Measurements from ENCODE around the gene RAG1.

RAG1 gene

GRCh38 chr11:36602135-36602534, 34.3 kb downstream of the RAG1 start:
- H3K27me3 Mint-ChIP-seq: no peaks in the 10 kb centered on the region
- peaks cover 8% of the 10 kb centered on the region for H3K4me1 Mint-ChIP-seq (ENCODE audit: low read depth)
- no peaks in the 10 kb centered on the region for H3K36me3 Mint-ChIP-seq (ENCODE audit: low read depth)
- intact Hi-C loops (cut with micrococcal nuclease): no loop called here
- no peaks in the 10 kb centered on the region for H3K9me3 Mint-ChIP-seq
- H3K27ac Mint-ChIP-seq: no peak overlapping the region
- H3K4me3 Mint-ChIP-seq: no peak overlapping the region

- Mint-ChIP-seq H3K9me3 (no peaks in the 10 kb centered on the region), H3K4me1 (ENCODE audit: low read depth) (peaks cover 8% of the 10 kb centered on the region), H3K4me3 (no peak overlapping the region), H3K36me3 (ENCODE audit: low read depth) (no peaks in the 10 kb centered on the region), H3K27me3 (no peaks in the 10 kb centered on the region), H3K27ac (no peak overlapping the region)
- intact Hi-C loops (cut with micrococcal nuclease): no loop called here
These were observed 37.7 kb downstream of the RAG1 start for GRCh38 chr11:36605221-36606216.

- no peaks in the 10 kb centered on the region for H3K9me3 Mint-ChIP-seq
- no peak overlapping the region for H3K4me3 Mint-ChIP-seq
- H3K36me3 Mint-ChIP-seq (ENCODE audit: low read depth): no peaks in the 10 kb centered on the region
- no peak overlapping the region for H3K27ac Mint-ChIP-seq
- intact Hi-C loops (cut with micrococcal nuclease): no loop called here
- no peaks in the 10 kb centered on the region for H3K27me3 Mint-ChIP-seq
- no peaks in the 10 kb centered on the region for H3K4me1 Mint-ChIP-seq (ENCODE audit: low read depth)
These were observed 40.8 kb downstream of the RAG1 start for GRCh38 chr11:36608491-36609199.

GRCh38 chr11:36609383-36609782, 41.6 kb downstream of the RAG1 start:
- H3K36me3 Mint-ChIP-seq (ENCODE audit: low read depth): no peaks in the 10 kb centered on the region
- no peaks in the 10 kb centered on the region for H3K9me3 Mint-ChIP-seq
- no peak overlapping the region for H3K27ac Mint-ChIP-seq
- no peaks in the 10 kb centered on the region for H3K27me3 Mint-ChIP-seq
- no peak overlapping the region for H3K4me3 Mint-ChIP-seq
- intact Hi-C loops (cut with micrococcal nuclease): no loop called here
- H3K4me1 Mint-ChIP-seq (ENCODE audit: low read depth): no peaks in the 10 kb centered on the region

- Mint-ChIP-seq H3K27me3 (no peaks in the 10 kb centered on the region), H3K9me3 (no peaks in the 10 kb centered on the region), H3K36me3 (ENCODE audit: low read depth) (no peaks in the 10 kb centered on the region), H3K4me3 (no peak overlapping the region), H3K4me1 (ENCODE audit: low read depth) (peaks cover 7% of the 10 kb centered on the region), H3K27ac (no peak overlapping the region)
- intact Hi-C loops (cut with micrococcal nuclease): no loop called here
These were observed 48.0 kb downstream of the RAG1 start for GRCh38 chr11:36615826-36616225.

DNA sequence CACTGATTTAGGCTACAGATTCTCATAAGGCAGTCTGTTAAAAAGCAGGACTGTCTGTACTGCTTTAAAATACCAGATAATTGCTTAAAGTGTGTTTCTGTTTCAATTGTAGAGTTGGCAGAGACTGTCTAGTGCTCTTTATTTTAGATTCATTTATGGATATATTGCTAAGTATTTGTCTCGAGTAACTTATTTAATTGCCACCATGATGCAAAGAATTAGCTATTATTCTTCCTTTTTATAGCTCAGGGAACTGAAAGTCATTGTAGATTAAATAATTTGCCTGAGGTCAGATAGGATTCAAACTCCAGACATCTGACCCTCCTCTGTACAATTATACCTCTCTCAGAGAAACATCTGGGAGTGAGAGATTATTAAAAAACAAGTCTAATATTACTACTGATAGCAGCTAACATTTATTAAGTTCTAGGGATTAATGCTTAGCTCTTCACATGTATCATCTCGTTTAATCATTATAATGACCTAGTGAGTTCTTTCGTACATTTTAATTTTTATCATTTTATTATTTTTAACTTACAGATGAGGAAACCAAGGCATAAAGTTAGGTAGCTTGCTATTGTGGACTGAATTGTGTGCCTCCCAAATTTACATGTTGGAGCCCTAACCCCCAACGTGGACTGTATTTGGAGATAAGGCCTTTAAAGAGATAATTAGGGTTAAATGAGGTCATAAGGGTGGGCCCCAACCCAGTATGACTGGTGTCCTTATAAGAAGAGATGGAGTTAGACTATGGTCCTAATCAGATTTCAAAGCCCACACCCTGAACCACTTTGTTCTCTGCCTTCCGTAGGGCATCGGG, 49.9 kb downstream of the RAG1 start:
- Mint-ChIP-seq H3K4me1 (ENCODE audit: low read depth) (peaks cover 7% of the 10 kb centered on the region), H3K36me3 (ENCODE audit: low read depth) (no peaks in the 10 kb centered on the region), H3K4me3 (no peak overlapping the region), H3K9me3 (no peaks in the 10 kb centered on the region), H3K27ac (no peak overlapping the region), H3K27me3 (no peaks in the 10 kb centered on the region)
- intact Hi-C loops (cut with micrococcal nuclease): no loop called here

DNA sequence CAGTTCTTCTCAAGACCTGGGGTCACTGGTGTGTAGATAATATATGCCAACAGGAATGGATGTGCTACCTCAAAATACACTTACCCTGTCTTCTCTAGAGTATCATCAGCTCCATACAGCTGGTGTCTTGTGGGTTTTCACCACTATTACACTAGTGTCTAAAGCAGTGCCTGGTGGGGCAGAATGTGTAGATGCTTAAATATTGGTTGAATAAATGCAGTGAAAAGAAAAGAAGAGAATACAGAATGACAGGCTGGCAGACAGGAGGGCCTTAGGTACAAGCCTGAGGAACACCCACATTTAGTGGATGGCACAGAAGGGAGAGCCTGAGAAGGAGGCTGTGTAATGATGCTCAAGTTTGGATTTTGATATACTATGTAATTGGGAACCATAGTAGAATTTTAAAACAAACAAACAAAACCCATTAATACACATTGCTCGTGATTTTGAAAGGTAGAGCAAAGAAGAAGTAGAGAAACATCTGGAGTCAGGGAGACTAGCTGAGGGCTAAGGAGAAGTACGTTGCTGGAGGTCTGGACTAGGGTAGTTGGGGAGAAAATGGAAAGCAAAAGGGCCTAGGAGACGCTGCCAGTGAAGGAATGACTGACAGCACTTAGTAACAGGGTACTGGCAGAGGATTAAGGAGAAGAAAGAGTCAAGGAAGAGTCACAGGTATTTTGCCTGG, 50.7 kb downstream of the RAG1 start:
- Mint-ChIP-seq H3K27me3 (no peaks in the 10 kb centered on the region), H3K4me1 (ENCODE audit: low read depth) (peaks cover 7% of the 10 kb centered on the region), H3K36me3 (ENCODE audit: low read depth) (no peaks in the 10 kb centered on the region), H3K4me3 (no peak overlapping the region), H3K9me3 (no peaks in the 10 kb centered on the region), H3K27ac (peak overlapping the region; percentile 4)
- intact Hi-C loops (cut with micrococcal nuclease): no loop called here

DNA sequence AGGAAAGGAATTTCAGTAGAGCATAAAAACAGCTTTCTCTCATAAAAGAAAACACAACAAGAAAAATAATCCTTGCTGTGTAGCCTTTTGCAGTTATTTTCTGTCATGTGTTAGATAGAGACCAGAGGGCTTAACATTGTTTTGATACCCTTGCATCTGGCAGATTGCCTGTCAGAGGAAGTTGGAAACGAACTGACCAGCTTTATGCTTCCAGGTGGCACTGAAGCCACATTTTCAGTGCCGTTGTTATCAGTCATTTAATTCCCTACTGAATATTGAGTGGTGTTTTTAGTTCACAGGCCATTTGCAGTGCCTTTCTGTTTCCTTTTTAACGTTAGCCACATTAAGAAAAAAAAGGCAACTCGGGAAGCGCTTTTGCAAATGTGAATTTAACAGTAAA, 51.7 kb downstream of the RAG1 start:
- Mint-ChIP-seq H3K27ac (no peak overlapping the region), H3K36me3 (ENCODE audit: low read depth) (no peaks in the 10 kb centered on the region), H3K4me3 (no peak overlapping the region), H3K9me3 (no peaks in the 10 kb centered on the region), H3K27me3 (no peaks in the 10 kb centered on the region), H3K4me1 (ENCODE audit: low read depth) (peaks cover 7% of the 10 kb centered on the region)
- intact Hi-C loops (cut with micrococcal nuclease): no loop called here

DNA sequence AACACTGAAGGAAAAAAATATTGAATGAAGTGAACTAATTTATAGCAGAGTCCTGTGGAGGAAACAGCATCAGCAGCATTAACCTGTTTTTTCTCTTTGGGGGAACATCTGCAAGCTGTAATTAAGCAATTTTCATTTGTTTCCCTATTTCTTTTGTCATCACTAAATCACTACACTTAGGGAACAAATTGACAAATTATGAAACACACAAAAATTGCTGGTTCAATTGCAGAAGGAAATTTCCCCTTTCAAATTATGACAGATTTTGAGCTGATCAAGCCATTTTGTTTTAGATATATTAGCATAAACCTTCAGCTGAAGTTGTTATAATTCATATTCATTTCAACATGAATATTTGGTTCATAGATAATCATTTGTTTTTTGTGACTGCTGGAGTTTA, 52.4 kb downstream of the RAG1 start:
- no peaks in the 10 kb centered on the region for H3K36me3 Mint-ChIP-seq (ENCODE audit: low read depth)
- H3K4me1 Mint-ChIP-seq (ENCODE audit: low read depth): peaks cover 7% of the 10 kb centered on the region
- intact Hi-C loops (cut with micrococcal nuclease): no loop called here
- no peak overlapping the region for H3K27ac Mint-ChIP-seq
- H3K27me3 Mint-ChIP-seq: no peaks in the 10 kb centered on the region
- no peak overlapping the region for H3K4me3 Mint-ChIP-seq
- no peaks in the 10 kb centered on the region for H3K9me3 Mint-ChIP-seq

DNA sequence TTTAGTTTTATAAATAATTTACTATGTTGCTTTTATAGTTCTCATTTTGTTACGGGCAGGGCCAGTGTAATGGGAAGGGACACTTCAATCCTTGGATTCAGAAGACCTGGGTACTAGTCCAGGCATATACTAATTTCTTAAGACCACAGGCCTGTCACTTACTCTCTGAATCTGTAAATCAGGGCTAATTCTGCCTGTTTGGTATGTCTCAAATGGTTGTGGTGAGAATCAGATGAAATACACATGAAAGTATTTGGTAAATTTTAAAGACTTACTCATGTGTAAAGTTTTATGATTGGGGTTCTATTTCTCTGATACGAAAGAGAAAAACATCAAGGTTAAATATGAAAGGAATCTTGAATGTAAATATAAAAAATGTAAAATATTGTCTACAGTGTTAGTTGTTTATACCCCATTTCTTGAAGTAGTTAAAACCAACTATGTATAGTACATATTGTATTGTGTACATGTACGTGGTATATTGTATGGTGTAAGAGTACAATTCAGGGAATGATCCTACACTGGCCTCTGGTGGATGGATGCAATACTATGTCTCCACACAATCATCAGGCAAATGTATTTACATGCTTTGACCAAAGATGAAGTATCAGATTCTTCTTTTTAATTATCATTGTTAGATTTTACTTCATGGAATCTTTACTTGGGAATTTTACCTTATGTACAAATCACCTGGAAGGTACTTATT, 54.8 kb downstream of the RAG1 start:
- no peaks in the 10 kb centered on the region for H3K27me3 Mint-ChIP-seq
- H3K27ac Mint-ChIP-seq: no peak overlapping the region
- intact Hi-C loops (cut with micrococcal nuclease): no loop called here
- no peaks in the 10 kb centered on the region for H3K36me3 Mint-ChIP-seq (ENCODE audit: low read depth)
- peaks cover 15% of the 10 kb centered on the region for H3K4me1 Mint-ChIP-seq (ENCODE audit: low read depth)
- H3K4me3 Mint-ChIP-seq: no peak overlapping the region
- no peaks in the 10 kb centered on the region for H3K9me3 Mint-ChIP-seq

DNA sequence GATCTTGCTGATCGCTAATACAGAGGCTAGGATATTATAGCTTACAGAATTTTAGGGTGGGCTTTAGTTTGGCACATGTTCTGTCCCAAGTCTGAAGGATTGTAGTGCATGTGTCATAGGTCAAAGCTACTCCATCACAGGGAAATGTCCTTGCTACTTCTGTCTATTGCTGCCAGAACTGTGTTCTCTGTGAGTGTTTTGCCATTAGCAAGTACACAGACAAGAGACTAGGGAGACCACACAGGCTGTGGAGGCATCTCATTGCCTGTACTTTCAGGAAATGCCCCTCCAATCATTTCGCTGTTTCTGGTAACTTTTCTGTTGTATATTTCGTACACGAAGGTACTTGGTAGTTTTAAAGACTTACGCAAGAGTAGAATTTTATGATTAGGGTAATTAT, 55.7 kb downstream of the RAG1 start:
- no peak overlapping the region for H3K4me3 Mint-ChIP-seq
- intact Hi-C loops (cut with micrococcal nuclease): no loop called here
- no peaks in the 10 kb centered on the region for H3K36me3 Mint-ChIP-seq (ENCODE audit: low read depth)
- H3K27me3 Mint-ChIP-seq: no peaks in the 10 kb centered on the region
- no peaks in the 10 kb centered on the region for H3K9me3 Mint-ChIP-seq
- no peak overlapping the region for H3K27ac Mint-ChIP-seq
- peaks cover 13% of the 10 kb centered on the region for H3K4me1 Mint-ChIP-seq (ENCODE audit: low read depth)

- H3K36me3 Mint-ChIP-seq (ENCODE audit: low read depth): no peaks in the 10 kb centered on the region
- no peaks in the 10 kb centered on the region for H3K27me3 Mint-ChIP-seq
These were observed 59.2 kb downstream of the RAG1 start for GRCh38 chr11:36627006-36627405.

GRCh38 chr11:36627471-36627870, 59.7 kb downstream of the RAG1 start:
- Mint-ChIP-seq H3K4me3 (no peak overlapping the region), H3K4me1 (ENCODE audit: low read depth) (peaks cover 8% of the 10 kb centered on the region), H3K9me3 (no peaks in the 10 kb centered on the region), H3K27me3 (no peaks in the 10 kb centered on the region), H3K27ac (no peak overlapping the region), H3K36me3 (ENCODE audit: low read depth) (no peaks in the 10 kb centered on the region)
- intact Hi-C loops (cut with micrococcal nuclease): no loop called here

More at GRCh38 chr11:36627006-36627405, 59.2 kb downstream of the RAG1 start:
- H3K4me1 Mint-ChIP-seq (ENCODE audit: low read depth): peaks cover 8% of the 10 kb centered on the region
- intact Hi-C loops (cut with micrococcal nuclease): no loop called here
- H3K9me3 Mint-ChIP-seq: no peaks in the 10 kb centered on the region
- no peak overlapping the region for H3K27ac Mint-ChIP-seq
- H3K4me3 Mint-ChIP-seq: no peak overlapping the region
